HL-60/S4 (cell line): ENCODE data around the gene DRC7.
"Not testable (repeated sequence)": the region's sequence is repeated elsewhere in the genome, so short reads cannot be mapped to it uniquely, and the experiment has no call there.

Experiments
- in situ Hi-C: fragments of 300-500 bp; cut with MboI; formaldehyde crosslinking; loops from 2 replicates; pipeline ENCODE4 v1.14.3; 2022; ENCODE audit warnings: low sequenced_read_pairs

DRC7 gene

DNA sequence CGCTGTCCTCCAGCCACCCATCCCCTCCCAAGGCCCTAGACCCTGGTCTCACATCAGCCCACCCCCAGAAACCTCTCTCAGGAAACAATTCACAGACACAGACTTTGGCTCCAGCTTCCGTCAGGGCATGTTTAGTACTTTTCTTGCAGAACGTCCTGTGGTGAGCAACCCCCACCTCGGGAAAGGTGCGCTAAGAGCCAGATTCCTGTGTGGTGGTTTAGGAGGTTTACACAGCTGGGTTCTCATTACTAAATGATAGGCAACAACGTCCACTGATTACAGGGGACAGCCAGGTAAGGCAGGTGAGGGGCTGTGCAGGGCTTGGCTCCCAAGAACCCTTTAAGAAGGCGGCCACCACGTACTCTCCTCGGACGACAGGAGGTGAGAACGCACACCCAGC is 78.4 kb downstream of the DRC7 start:
- in situ Hi-C loops = loop anchor here (25.0 kb wide), 1 partner anchor 239 kb away; the partner anchor contains the start of genes USB1 and ZNF319

- in situ Hi-C loops = loop anchor here (25.0 kb wide), 1 partner anchor 239 kb away; the partner anchor contains the start of genes USB1 and ZNF319
Measured at GRCh38 chr16:57773655-57774295, 79.2 kb downstream of the DRC7 start.

- in situ Hi-C loops = loop anchor here (25.0 kb wide), 1 partner anchor 238 kb away; the partner anchor contains the start of genes USB1 and ZNF319
Measured at GRCh38 chr16:57774705-57775285, 80.2 kb downstream of the DRC7 start.

DNA sequence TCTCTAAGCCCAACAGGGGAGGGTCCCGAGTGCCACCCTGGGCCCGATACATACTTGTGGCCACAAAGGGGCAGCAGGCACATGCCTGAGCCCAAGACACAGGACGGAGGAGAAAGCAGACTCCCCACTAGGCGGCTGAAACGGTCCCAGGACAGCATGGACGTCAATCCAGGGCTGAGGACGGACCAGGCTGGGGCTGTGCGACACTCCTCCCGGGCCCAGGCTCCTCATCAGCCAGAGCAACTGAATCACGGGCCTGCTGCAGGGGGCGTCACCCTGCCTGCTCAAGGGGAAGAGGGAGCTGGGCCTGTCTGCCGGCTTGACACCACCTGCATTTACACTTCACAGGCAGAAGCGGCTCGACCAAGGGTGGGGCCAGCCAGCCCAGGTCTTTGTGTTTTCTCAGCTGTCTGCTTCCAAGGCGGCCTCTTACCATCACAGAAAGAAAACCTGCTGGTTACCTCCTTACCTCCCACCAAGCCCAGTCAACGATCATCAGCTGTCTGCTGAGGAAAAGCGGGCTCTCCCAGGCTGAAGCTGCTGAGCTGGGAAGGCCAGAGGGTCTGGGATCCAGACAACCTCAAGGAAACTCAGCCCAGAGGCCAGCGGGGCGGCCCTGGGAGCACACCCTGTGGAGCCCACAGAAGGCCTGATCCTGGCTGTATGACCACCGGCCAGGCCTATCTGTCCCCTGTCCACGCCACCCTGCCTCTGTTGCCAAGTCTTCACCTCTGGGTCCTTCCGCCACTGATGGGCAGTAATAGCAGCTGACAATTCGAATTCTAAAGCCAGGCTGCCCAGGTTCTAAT is 81.3 kb downstream of the DRC7 start:
- in situ Hi-C loops = no loop called here

GRCh38 chr16:57778658-57779057 is 84.1 kb downstream of the DRC7 start:
- in situ Hi-C loops = no loop called here

DNA sequence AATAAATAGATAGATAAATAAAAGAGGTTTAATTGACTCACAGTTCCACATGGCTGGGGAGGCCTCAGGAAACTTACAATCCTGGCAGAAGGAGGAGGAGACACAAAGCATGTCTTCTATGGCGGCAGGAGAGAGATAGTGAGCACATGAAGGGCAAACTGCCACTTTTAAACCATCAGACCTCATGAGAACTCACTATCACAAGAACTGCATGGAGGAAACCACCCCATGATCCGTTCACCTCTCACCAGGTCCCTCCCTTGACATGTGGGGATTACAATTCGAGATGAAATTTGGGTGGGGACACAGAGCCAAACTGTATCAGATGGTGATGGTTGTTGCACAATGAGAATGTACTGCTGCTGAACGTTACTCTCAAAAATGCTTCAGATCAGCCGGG is 85.2 kb downstream of the DRC7 start:
- in situ Hi-C loops = not testable (repeated sequence)

DNA sequence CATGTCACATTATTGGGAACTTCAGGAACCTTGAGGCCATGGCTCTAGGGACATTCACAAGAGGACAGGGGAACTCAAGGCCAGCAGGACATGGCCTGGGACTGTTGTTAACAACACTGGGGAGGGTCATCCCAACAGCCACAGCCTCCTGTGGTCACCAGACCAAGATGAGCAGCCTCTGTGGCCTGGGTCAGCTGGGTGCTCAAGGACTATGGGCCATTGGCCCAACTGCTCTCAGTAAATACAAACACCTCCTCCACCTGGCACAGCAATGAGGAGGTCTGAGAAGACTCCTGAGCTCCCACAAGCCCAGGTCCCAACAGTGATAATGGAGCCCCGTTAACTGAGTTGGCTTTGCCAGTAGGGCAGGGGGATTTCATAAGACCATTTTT is 86.7 kb downstream of the DRC7 start:
- in situ Hi-C loops = no loop called here
